ENCODE results near the gene TFG. TPM values are rescaled to one million over a fixed set of nuclear protein-coding genes. Genes with fewer than 3 reads are reported as not detected.
A peak's percentile ranks its signal among the peaks of the same experiment; 100 is the strongest.

Gene TFG
- total RNA-seq, 1 donor: 81.4 TPM

GRCh38 chr3:100740207-100740606 is 30.9 kb downstream of the TFG start:
- Histone ChIP-seq H2AFZ (ENCODE audit: low read length) (no peak overlapping the region), H4K20me1 (ENCODE audit: insufficient read depth, low read length) (peaks cover 9% of the 10 kb centered on the region), H3K27me3 (ENCODE audit: insufficient read depth, low read length) (no peaks in the 10 kb centered on the region), H3K4me2 (ENCODE audit: insufficient read depth, low read length) (no peak overlapping the region), H3K9me3 (ENCODE audit: low read depth, low read length) (no peaks in the 10 kb centered on the region), H3K36me3 (ENCODE audit: insufficient read depth, low read length) (peaks cover 89% of the 10 kb centered on the region), H3K27ac (ENCODE audit: low read depth, low read length) (peak overlapping the region; percentile 13), H3K4me1 (ENCODE audit: insufficient read depth, low read length) (no peaks in the 10 kb centered on the region), H3K4me3 (ENCODE audit: insufficient read depth, low read length) (no peak overlapping the region), H3K79me2 (ENCODE audit: insufficient read depth, low read length) (peaks cover 43% of the 10 kb centered on the region)
- no peak for DNase-seq (ENCODE audit: insufficient read length, low spot score, missing footprints)
- TF ChIP-seq CTCF (IDR thresholded peaks at IDR 0.05; ENCODE audit: extremely low read depth, low read depth, low read length): no peak

GRCh38 chr3:100743535-100743934 is 34.2 kb downstream of the TFG start:
- peaks cover 15% of the 10 kb centered on the region for H3K79me2 ChIP-seq (ENCODE audit: insufficient read depth, low read length)
- DNase-seq (ENCODE audit: insufficient read length, low spot score, missing footprints): no peak
- peaks cover 4% of the 10 kb centered on the region for H4K20me1 ChIP-seq (ENCODE audit: insufficient read depth, low read length)
- H3K4me3 ChIP-seq (ENCODE audit: insufficient read depth, low read length): no peak overlapping the region
- no peak for TF ChIP-seq CTCF (IDR thresholded peaks at IDR 0.05; ENCODE audit: extremely low read depth, low read depth, low read length)
- no peaks in the 10 kb centered on the region for H3K9me3 ChIP-seq (ENCODE audit: low read depth, low read length)
- H3K27me3 ChIP-seq (ENCODE audit: insufficient read depth, low read length): no peaks in the 10 kb centered on the region
- H3K4me1 ChIP-seq (ENCODE audit: insufficient read depth, low read length): peaks cover 4% of the 10 kb centered on the region
- H3K4me2 ChIP-seq (ENCODE audit: insufficient read depth, low read length): no peak overlapping the region
- H3K27ac ChIP-seq (ENCODE audit: low read depth, low read length): no peak overlapping the region
- H2AFZ ChIP-seq (ENCODE audit: low read length): no peak overlapping the region
- peaks cover 89% of the 10 kb centered on the region for H3K36me3 ChIP-seq (ENCODE audit: insufficient read depth, low read length)

- Histone ChIP-seq H3K4me2 (ENCODE audit: insufficient read depth, low read length) (no peak overlapping the region), H3K27me3 (ENCODE audit: insufficient read depth, low read length) (no peaks in the 10 kb centered on the region), H3K79me2 (ENCODE audit: insufficient read depth, low read length) (peaks cover 13% of the 10 kb centered on the region), H4K20me1 (ENCODE audit: insufficient read depth, low read length) (peaks cover 4% of the 10 kb centered on the region), H3K4me1 (ENCODE audit: insufficient read depth, low read length) (peaks cover 4% of the 10 kb centered on the region), H3K4me3 (ENCODE audit: insufficient read depth, low read length) (no peak overlapping the region), H3K9me3 (ENCODE audit: low read depth, low read length) (no peaks in the 10 kb centered on the region), H3K36me3 (ENCODE audit: insufficient read depth, low read length) (peaks cover 89% of the 10 kb centered on the region), H3K27ac (ENCODE audit: low read depth, low read length) (peak overlapping the region; percentile 4), H2AFZ (ENCODE audit: low read length) (no peak overlapping the region)
- no peak for DNase-seq (ENCODE audit: insufficient read length, low spot score, missing footprints)
- no peak for TF ChIP-seq CTCF (IDR thresholded peaks at IDR 0.05; ENCODE audit: extremely low read depth, low read depth, low read length)
These were observed 35.4 kb downstream of the TFG start for GRCh38 chr3:100744671-100745070.

- Histone ChIP-seq H3K27ac (ENCODE audit: low read depth, low read length) (peak overlapping the region; percentile 43), H3K27me3 (ENCODE audit: insufficient read depth, low read length) (no peaks in the 10 kb centered on the region), H3K9me3 (ENCODE audit: low read depth, low read length) (no peaks in the 10 kb centered on the region), H3K4me2 (ENCODE audit: insufficient read depth, low read length) (no peak overlapping the region), H3K4me3 (ENCODE audit: insufficient read depth, low read length) (no peak overlapping the region), H3K36me3 (ENCODE audit: insufficient read depth, low read length) (peaks cover 92% of the 10 kb centered on the region), H3K4me1 (ENCODE audit: insufficient read depth, low read length) (peaks cover 4% of the 10 kb centered on the region), H4K20me1 (ENCODE audit: insufficient read depth, low read length) (peaks cover 4% of the 10 kb centered on the region), H3K79me2 (ENCODE audit: insufficient read depth, low read length) (peaks cover 7% of the 10 kb centered on the region), H2AFZ (ENCODE audit: low read length) (no peak overlapping the region)
- TF ChIP-seq CTCF (IDR thresholded peaks at IDR 0.05; ENCODE audit: extremely low read depth, low read depth, low read length): no peak
- DNase-seq (ENCODE audit: insufficient read length, low spot score, missing footprints): no peak
These were observed 36.3 kb downstream of the TFG start for GRCh38 chr3:100745617-100746016.

Measured in osteoblast (primary cell).